H1 (cell line): ENCODE data around the gene FANCD2. TPM values are rescaled to one million over a fixed set of nuclear protein-coding genes. Genes with fewer than 3 reads are reported as not detected.

ENCODE experiments used
- CTCF ChIA-PET: fragments of 300-600 bp; sonication (Branson Sonifier 250); formaldehyde crosslinking; loops from one replicate; lab custom pipeline; 2021; ENCODE audit not compliant: partially characterized antibody; lab: Charles Lee
- POLR2A ChIA-PET: fragments of 300-600 bp; sonication (Branson Sonifier 250); formaldehyde crosslinking; loops from one replicate; lab custom pipeline; 2021; ENCODE audit warnings: inconsistent platforms; ENCODE audit not compliant: partially characterized antibody; lab: Charles Lee
- DNase-seq, 2 experiments: peaks; one replicate each; pipeline versions ENCODE4 v3.0.0 to v3.0.0-alpha.2; 2010 to 2022; ENCODE audit warnings: low spot score in 2 of 2, low read depth in 1 of 2, mixed read lengths in 1 of 2
- FAIRE-seq: peaks from 2 replicates; lab custom pipeline; 2011; peaks lifted over from hg19 to GRCh38; lab: Jason Lieb, UNC
- H2AFZ ChIP-seq: 2 replicates; pipeline ENCODE4 v1.8.1; 2012; ENCODE audit warnings: low read length, inconsistent platforms
- H2AK5ac ChIP-seq: 2 replicates; pipeline ENCODE4 v1.6.1; 2013; ENCODE audit warnings: low read depth, low read length
- H2BK120ac ChIP-seq: replicated peaks from 2 replicates; pipeline ENCODE3; 2013; ENCODE audit warnings: low read depth, low read length, inconsistent platforms
- H2BK12ac ChIP-seq: 2 replicates; pipeline ENCODE4 v1.6.1; 2013; ENCODE audit warnings: low read depth, low read length
- H2BK15ac ChIP-seq: 2 replicates; pipeline ENCODE4 v1.6.1; 2013; ENCODE audit warnings: low read length
- H2BK20ac ChIP-seq: 2 replicates; pipeline ENCODE4 v1.6.1; 2013; ENCODE audit warnings: low read length
- H2BK5ac ChIP-seq: 2 replicates; pipeline ENCODE4 v1.6.1; 2013; ENCODE audit warnings: low read depth, low read length
- H3K14ac ChIP-seq: 2 replicates; pipeline ENCODE4 v1.6.1; 2013; ENCODE audit warnings: inconsistent platforms; ENCODE audit not compliant: insufficient read length
- H3K18ac ChIP-seq: 2 replicates; pipeline ENCODE4 v1.6.1; 2013; ENCODE audit warnings: low read length; ENCODE audit errors: extremely low read depth
- H3K23ac ChIP-seq: 2 replicates; pipeline ENCODE4 v1.6.1; 2013; ENCODE audit warnings: inconsistent platforms; ENCODE audit not compliant: insufficient read length
- H3K23me2 ChIP-seq: 2 replicates; pipeline ENCODE4 v1.6.1; 2013; ENCODE audit warnings: low read depth, low read length
- H3K27ac ChIP-seq: 2 replicates; pipeline ENCODE4 v1.6.1; 2011; ENCODE audit warnings: low read depth, low read length, inconsistent platforms
- H3K27me3 ChIP-seq, 4 experiments: replicated peaks in 1 of 4; 1 replicate in 1 of 4; 2 replicates in 3 of 4; pipeline versions ENCODE4 v1.6.1 to v1.8.1; 2011 to 2013; ENCODE audit warnings: low read length in 3 of 4, mild to moderate bottlenecking in 3 of 4, inconsistent platforms in 2 of 4, mixed read lengths in 2 of 4, moderate library complexity in 1 of 4; ENCODE audit not compliant: control insufficient read depth in 3 of 4, insufficient read depth in 3 of 4; ENCODE audit errors: extremely low read depth in 1 of 4
- H3K36me3 ChIP-seq, 4 experiments: 2 replicates each; pipeline versions ENCODE4 v1.6.1 to v1.8.1; 2011 to 2013; ENCODE audit warnings: mild to moderate bottlenecking in 4 of 4, low read length in 3 of 4, moderate library complexity in 2 of 4, control low read depth in 1 of 4, inconsistent platforms in 1 of 4; ENCODE audit not compliant: insufficient read depth in 4 of 4, control insufficient read depth in 2 of 4
- H3K4ac ChIP-seq: replicated peaks from 2 replicates; pipeline ENCODE3; 2013; ENCODE audit warnings: low read length, low read depth, mixed read lengths, inconsistent platforms; ENCODE audit not compliant: insufficient read length
- H3K4me1 ChIP-seq, 4 experiments: replicated peaks in 1 of 4; 1 replicate in 1 of 4; 2 replicates in 3 of 4; pipeline versions ENCODE4 v1.6.1 to v1.8.1; 2011 to 2013; ENCODE audit warnings: low read length in 3 of 4, inconsistent platforms in 2 of 4, mixed read lengths in 1 of 4; ENCODE audit not compliant: insufficient read depth in 4 of 4, control insufficient read depth in 3 of 4
- H3K4me2 ChIP-seq, 2 experiments: 2 replicates each; pipeline versions ENCODE4 v1.6.1 to v1.8.1; 2011 to 2013; ENCODE audit warnings: low read depth in 2 of 2, low read length in 2 of 2, control low read depth in 1 of 2, inconsistent platforms in 1 of 2, mild to moderate bottlenecking in 1 of 2; ENCODE audit not compliant: insufficient read depth in 1 of 2
- H3K4me3 ChIP-seq, 4 experiments: fragments of 200-600, 300-600 bp in 1 of 4; sonication (generic), shearing (Covaris generic), sonication (Bioruptor Twin) in 1 of 4; 2 replicates each; pipeline versions ENCODE4 v1.5.1 to v1.8.1; 2011 to 2016; ENCODE audit warnings: low read length in 4 of 4, low read depth in 3 of 4, control low read depth in 2 of 4, inconsistent platforms in 2 of 4, mild to moderate bottlenecking in 2 of 4, mixed read lengths in 1 of 4, moderate library complexity in 1 of 4; ENCODE audit not compliant: insufficient read depth in 2 of 4; ENCODE audit errors: extremely low read depth in 1 of 4
- H3K56ac ChIP-seq: replicated peaks from 2 replicates; pipeline ENCODE3; 2013; ENCODE audit warnings: low read depth, mild to moderate bottlenecking, mixed read lengths, low read length, inconsistent platforms; ENCODE audit not compliant: insufficient read length
- H3K79me1 ChIP-seq: 2 replicates; pipeline ENCODE4 v1.6.1; 2013; ENCODE audit warnings: low read depth, low read length, control low read depth
- H3K79me2 ChIP-seq, 2 experiments: 2 replicates each; pipeline versions ENCODE4 v1.6.1 to v1.8.1; 2012 to 2013; ENCODE audit warnings: low read length in 2 of 2, mild to moderate bottlenecking in 2 of 2, inconsistent platforms in 1 of 2; ENCODE audit not compliant: insufficient read depth in 2 of 2, control insufficient read depth in 1 of 2
- H3K9ac ChIP-seq, 4 experiments: replicated peaks in 1 of 4; 1 replicate in 1 of 4; 2 replicates in 3 of 4; pipeline versions ENCODE4 v1.6.1 to v1.8.1; 2011 to 2013; ENCODE audit warnings: low read depth in 3 of 4, low read length in 3 of 4, control low read depth in 2 of 4, mild to moderate bottlenecking in 2 of 4, moderate library complexity in 2 of 4, inconsistent platforms in 1 of 4; ENCODE audit errors: extremely low read depth in 1 of 4
- H3K9me3 ChIP-seq, 2 experiments: 2 replicates each; pipeline versions ENCODE4 v1.6.1 to v1.8.1; 2012 to 2013; ENCODE audit warnings: mild to moderate bottlenecking in 2 of 2, moderate library complexity in 2 of 2, control low read depth in 1 of 2, inconsistent platforms in 1 of 2, low read depth in 1 of 2, low read length in 1 of 2, mixed read lengths in 1 of 2; ENCODE audit not compliant: insufficient read depth in 2 of 2
- H4K20me1 ChIP-seq, 2 experiments: replicated peaks in 1 of 2; 2 replicates each; pipeline versions ENCODE3 to v1.8.1; 2011 to 2013; ENCODE audit warnings: inconsistent platforms in 2 of 2, low read length in 2 of 2, mild to moderate bottlenecking in 1 of 2; ENCODE audit not compliant: insufficient read depth in 2 of 2, control insufficient read depth in 1 of 2
- H4K5ac ChIP-seq: 2 replicates; pipeline ENCODE4 v1.6.1; 2013; ENCODE audit warnings: low read length, low read depth, mixed read lengths, inconsistent platforms; ENCODE audit not compliant: insufficient read length
- H4K8ac ChIP-seq: 2 replicates; pipeline ENCODE4 v1.8.0; 2013; ENCODE audit warnings: mild to moderate bottlenecking, moderate library complexity, low read length, inconsistent platforms; ENCODE audit not compliant: insufficient read depth; ENCODE audit errors: extremely low read depth
- H4K91ac ChIP-seq: replicated peaks from 2 replicates; pipeline ENCODE3; 2013; ENCODE audit warnings: low read length, mixed read lengths, inconsistent platforms; ENCODE audit not compliant: insufficient read length
- CEBPB ChIP-seq: IDR thresholded peaks from 2 replicates; pipeline ENCODE4 v1.6.1; 2012; ENCODE audit warnings: low read depth, low read length
- EGR1 ChIP-seq: IDR thresholded peaks from 2 replicates; pipeline ENCODE4 v1.6.1; 2011; ENCODE audit warnings: low read depth, low read length, borderline replicate concordance
- GTF2F1 ChIP-seq: IDR thresholded peaks from 2 replicates; pipeline ENCODE4 v1.6.1; 2012; ENCODE audit warnings: low read depth, low read length, improper control_type of control experiment, borderline replicate concordance
- POU5F1 ChIP-seq: IDR thresholded peaks from 2 replicates; pipeline ENCODE4 v1.6.1; 2011; ENCODE audit warnings: low read depth, mild to moderate bottlenecking, low read length, moderate library complexity
- SIN3A ChIP-seq, 2 experiments: IDR thresholded peaks in 1 of 2; conservative IDR thresholded peaks in 1 of 2; 2 replicates each; pipeline ENCODE4 v1.6.1; 2011 to 2012; ENCODE audit warnings: low read length in 2 of 2, improper control_type of control experiment in 1 of 2, low read depth in 1 of 2, mild to moderate bottlenecking in 1 of 2
- SIRT6 ChIP-seq: IDR thresholded peaks from one replicate; pipeline ENCODE4 v1.7.1; 2012; ENCODE audit warnings: low read length, inconsistent platforms
- YY1 ChIP-seq: IDR thresholded peaks from 2 replicates; pipeline ENCODE4 v1.6.1; 2011; ENCODE audit warnings: low read depth, mild to moderate bottlenecking, low read length
- ZNF274 ChIP-seq: IDR thresholded peaks from 2 replicates; pipeline ENCODE4 v1.7.0; 2012; ENCODE audit warnings: low read length, borderline replicate concordance; ENCODE audit errors: extremely low read depth
- WGBS, 2 experiments: shearing (Covaris generic) in 1 of 2; methylation state at CpG; one replicate each; pipeline versions ENCODE4 v1.1.6 to v1.1.7; 2013 to 2015; ENCODE audit warnings: low lambda C conversion rate in 2 of 2, mixed read lengths in 2 of 2, inconsistent platforms in 1 of 2, low coverage in 1 of 2, missing lambda C conversion rate in 1 of 2; ENCODE audit not compliant: insufficient replicate concordance in 2 of 2, insufficient coverage in 1 of 2, insufficient read length in 1 of 2; ENCODE audit errors: extremely low coverage in 1 of 2, missing lambda C conversion rate in 1 of 2; 5-methylcytosine and 5-hydroxymethylcytosine counted together
- polyA plus RNA-seq, 7 experiments: library from polyadenylated mRNA; depleted of rRNA in 3 of 7; stranded (reverse) in 5 of 7; unstranded in 2 of 7; fragments of >200 nt in 5 of 7; fragments of 200-250 nt in 2 of 7; gene quantifications; 1 replicate in 5 of 7; 2 replicates in 1 of 7; 4 replicates in 1 of 7; pipeline versions ENCODE4 v1.2.1 to v1.2.3, GENCODE V29; 2011 to 2013; ENCODE audit warnings: missing spikeins in 2 of 7, mixed read lengths in 2 of 7
- total RNA-seq: library from RNA; stranded (reverse); fragmentation: NEBNext Ultra II Directional; extraction: Animal tissue kit (Norgen Biotek cat#: 25700); gene quantifications from 2 replicates; pipeline ENCODE4 v1.2.1, GENCODE V29; 2021

FANCD2 gene
- total and polyA plus RNA-seq, 2 of the 8 experiments (the other 6 are each of a cell fraction or from before 2014, with no cell fraction given): 33.1 to 77.8 TPM

DNA sequence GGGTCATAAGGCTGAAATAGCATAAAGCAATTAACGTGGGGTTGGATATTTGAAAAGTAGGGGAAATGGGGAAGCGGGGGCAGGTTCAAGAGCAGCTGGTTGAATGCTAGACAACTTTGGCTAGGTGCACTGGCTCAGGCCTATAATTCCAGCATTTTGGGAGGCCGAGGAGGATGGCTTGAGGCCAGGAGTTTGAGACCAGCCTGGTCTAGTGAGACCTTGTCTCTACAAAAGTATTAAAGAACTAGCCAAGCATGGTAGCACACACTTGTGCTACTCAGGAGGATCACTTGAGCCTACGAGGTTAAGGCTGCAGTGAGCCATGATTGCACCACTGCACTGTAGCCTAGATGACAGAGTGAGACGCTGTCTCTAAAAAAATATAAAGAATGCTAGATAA is 6.9 kb upstream of the FANCD2 start:
- no peaks in the 10 kb centered on the region; the same call in 1 of the 2 replicates for H3K79me1 ChIP-seq
- H2BK5ac ChIP-seq: no peak overlapping the region
- no peak overlapping the region for H2AK5ac ChIP-seq
- H3K27me3 ChIP-seq: no peaks in the 10 kb centered on the region
- no peak overlapping the region for H2BK12ac ChIP-seq
- no peak overlapping the region for H2AFZ ChIP-seq
- no peak overlapping the region for H3K4ac ChIP-seq
- H2BK15ac ChIP-seq: no peak overlapping the region
- H3K36me3 ChIP-seq: peaks cover 2 to 5% (median 3%) of the 10 kb centered on the region in 4 experiments; a peak in 4 of 8 replicates
- no peak overlapping the region for H4K8ac ChIP-seq
- no peak overlapping the region for H3K18ac ChIP-seq
- ChIA-PET POLR2A (no interaction called here), CTCF (no interaction called here)
- no peak overlapping the region for H3K9ac ChIP-seq
- no peaks in the 10 kb centered on the region; the same call in 1 of the 2 replicates for H3K23me2 ChIP-seq
- no peak overlapping the region for H2BK20ac ChIP-seq
- peaks cover 3 to 4% of the 10 kb centered on the region in 2 experiments for H4K20me1 ChIP-seq
- no peaks in the 10 kb centered on the region for H3K9me3 ChIP-seq
- no peak overlapping the region for H4K91ac ChIP-seq
- H3K4me3 ChIP-seq: no peak overlapping the region
- H3K23ac ChIP-seq: no peak overlapping the region
- FAIRE-seq (no peak), DNase-seq (no peak)
- no peak overlapping the region for H4K5ac ChIP-seq
- TF ChIP-seq GTF2F1 (no peak), ZNF274 (no peak), SIRT6 (no peak), YY1 (no peak), CEBPB (no peak), EGR1 (no peak), POU5F1 (no peak), SIN3A (conservative IDR thresholded peaks at IDR 0.05 in 1 of 2, IDR thresholded peaks at IDR 0.05 in 1 of 2; ENCODE audit: low read depth in 1 of 2, low read length in 2 of 2) (no peak)
- no peak overlapping the region for H3K14ac ChIP-seq
- H3K56ac ChIP-seq: no peak overlapping the region
- H2BK120ac ChIP-seq: no peak overlapping the region
- H3K4me2 ChIP-seq: no peak overlapping the region
- H3K27ac ChIP-seq: no peak overlapping the region
- WGBS, 2 experiments: 88% methylated on average over 5 of the region's 5 CpGs; no CpG with 5 or more reads in 1 of the 2 experiments
- H3K4me1 ChIP-seq: no peaks in the 10 kb centered on the region
- H3K79me2 ChIP-seq: no peaks in the 10 kb centered on the region
